D721Med (cell line): ENCODE data around the gene PPARA.

Experiments used
- DNase-seq: peaks from one replicate; pipeline ENCODE4 v3.0.0; 2011; ENCODE audit warnings: low spot score; ENCODE audit not compliant: insufficient read length
- FAIRE-seq: peaks from 2 replicates; lab custom pipeline; 2011; peaks lifted over from hg19 to GRCh38; lab: Jason Lieb, UNC
- TF ChIP-seq, protein P1 (sequence below): IDR thresholded peaks from 2 replicates; pipeline ENCODE4 v1.5.1; 2012; ENCODE audit warnings: mild to moderate bottlenecking, control low read depth; ENCODE audit not compliant: insufficient read depth; ENCODE audit errors: missing control alignments

The PPARA gene

DNA sequence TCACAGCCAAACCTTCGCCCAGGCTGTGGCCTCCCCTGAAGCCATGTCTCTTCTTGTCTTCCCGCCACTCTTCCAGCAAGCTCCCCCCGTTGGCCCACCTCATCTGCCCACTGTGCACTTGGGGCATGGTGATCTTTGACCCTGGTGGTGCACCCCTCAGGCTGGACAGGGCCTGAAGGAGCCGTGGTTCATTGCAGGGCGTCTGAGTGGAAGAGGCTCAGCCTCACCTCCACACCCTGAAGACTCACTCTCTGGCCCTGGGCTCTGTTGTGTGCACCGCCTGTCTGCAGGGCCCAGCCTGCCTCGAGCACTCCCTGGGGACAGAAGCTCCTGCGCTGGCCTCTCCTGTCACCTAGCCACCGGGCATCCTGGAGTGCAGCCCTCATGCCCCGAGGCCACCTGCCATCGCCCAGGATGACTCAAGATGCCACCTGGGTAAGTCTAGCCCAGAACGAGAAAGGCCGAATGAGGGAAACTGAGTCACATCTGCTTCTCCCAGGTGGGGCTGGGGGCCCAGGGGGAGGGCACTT lies 40.8 kb upstream of the PPARA start:
- FAIRE-seq (no peak), DNase-seq (no peak)
- TF ChIP-seq, protein P1, sequence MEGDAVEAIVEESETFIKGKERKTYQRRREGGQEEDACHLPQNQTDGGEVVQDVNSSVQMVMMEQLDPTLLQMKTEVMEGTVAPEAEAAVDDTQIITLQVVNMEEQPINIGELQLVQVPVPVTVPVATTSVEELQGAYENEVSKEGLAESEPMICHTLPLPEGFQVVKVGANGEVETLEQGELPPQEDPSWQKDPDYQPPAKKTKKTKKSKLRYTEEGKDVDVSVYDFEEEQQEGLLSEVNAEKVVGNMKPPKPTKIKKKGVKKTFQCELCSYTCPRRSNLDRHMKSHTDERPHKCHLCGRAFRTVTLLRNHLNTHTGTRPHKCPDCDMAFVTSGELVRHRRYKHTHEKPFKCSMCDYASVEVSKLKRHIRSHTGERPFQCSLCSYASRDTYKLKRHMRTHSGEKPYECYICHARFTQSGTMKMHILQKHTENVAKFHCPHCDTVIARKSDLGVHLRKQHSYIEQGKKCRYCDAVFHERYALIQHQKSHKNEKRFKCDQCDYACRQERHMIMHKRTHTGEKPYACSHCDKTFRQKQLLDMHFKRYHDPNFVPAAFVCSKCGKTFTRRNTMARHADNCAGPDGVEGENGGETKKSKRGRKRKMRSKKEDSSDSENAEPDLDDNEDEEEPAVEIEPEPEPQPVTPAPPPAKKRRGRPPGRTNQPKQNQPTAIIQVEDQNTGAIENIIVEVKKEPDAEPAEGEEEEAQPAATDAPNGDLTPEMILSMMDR, result no peak

DNA sequence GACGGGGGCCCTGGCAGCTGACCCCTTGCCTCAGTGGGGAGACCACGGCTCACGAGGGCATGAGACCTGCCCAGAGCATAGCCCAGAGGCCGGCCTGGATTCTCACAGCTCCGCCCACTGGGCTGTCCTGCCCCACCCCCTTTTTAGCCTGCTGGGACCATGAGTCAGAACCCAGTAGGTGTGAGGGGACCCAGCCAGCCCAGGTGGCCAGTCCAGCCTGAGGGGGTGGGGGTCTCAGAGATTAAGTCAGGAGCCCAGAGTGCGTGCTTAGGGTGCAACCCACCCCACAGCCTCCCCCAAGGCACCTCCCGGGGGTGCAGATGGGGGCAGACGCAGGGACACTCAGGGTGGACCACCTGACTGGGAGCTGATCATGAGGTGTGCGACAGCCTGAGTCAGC lies 40.1 kb upstream of the PPARA start:
- DNase-seq, result no peak
- no peak for FAIRE-seq
- TF ChIP-seq, protein P1, result no peak

- TF ChIP-seq, protein P1, result no peak
- no peak for FAIRE-seq
- no peak for DNase-seq
These were observed 38.5 kb upstream of the PPARA start for GRCh38 chr22:46111645-46112306.

DNA sequence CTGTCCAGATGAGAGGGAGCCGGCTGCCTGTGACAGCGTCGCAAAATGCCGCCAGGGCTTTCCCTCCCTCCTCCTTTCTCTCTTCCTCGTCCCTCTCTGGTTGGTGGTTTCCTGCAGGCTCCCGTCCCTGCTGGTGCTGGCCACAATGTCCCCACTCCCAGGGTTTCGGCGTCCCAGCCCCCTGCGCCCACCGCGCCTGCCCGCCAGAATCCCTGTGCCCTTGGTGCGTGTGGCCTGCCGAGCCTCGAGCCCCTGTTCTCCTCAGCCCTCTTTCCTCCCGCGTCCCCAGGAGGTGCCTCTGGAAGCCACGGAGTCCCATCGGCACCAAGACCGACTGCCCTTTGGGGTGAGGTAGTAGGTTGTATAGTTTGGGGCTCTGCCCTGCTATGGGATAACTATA lies 37.9 kb upstream of the PPARA start:
- FAIRE-seq (no peak), DNase-seq (no peak)
- TF ChIP-seq, protein P1, result no peak

DNA sequence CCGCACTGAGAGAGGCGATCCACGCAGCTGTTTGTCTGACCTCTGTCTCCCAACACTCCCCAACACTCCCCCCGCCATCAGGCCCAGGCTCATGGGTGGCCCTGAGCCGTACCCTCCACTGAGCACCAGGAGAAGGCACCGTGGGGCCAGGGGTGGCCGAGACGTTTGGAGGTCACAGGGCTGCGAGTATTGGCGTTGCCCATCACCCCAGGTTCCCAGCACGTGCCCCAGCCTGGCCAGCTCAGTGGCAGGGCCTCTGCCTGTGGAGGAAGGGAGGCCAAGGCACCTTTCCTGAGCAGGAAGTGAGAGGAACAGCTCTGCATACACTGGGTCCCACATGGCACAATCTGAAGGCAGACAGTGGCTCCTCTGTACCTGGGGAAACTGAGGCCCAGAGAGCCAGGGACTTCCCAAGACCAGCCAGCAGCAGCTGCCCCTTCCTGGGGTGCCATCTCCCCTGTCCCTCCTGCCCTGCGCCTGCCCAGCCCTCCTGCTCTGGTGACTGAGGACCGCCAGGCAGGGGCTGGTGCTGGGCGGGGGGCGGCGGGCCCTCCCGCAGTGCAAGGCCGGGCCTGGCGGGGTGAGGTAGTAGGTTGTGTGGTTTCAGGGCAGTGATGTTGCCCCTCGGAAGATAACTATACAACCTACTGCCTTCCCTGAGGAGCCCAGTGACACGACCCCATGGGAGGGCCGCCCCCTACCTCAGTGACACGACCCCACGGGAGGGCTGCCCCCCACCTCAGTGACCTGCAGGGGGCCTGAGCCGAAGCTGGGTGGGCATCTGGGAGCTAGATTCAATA lies 37.0 kb upstream of the PPARA start:
- TF ChIP-seq, protein P1, result no peak
- FAIRE-seq (no peak), DNase-seq (no peak)

DNA sequence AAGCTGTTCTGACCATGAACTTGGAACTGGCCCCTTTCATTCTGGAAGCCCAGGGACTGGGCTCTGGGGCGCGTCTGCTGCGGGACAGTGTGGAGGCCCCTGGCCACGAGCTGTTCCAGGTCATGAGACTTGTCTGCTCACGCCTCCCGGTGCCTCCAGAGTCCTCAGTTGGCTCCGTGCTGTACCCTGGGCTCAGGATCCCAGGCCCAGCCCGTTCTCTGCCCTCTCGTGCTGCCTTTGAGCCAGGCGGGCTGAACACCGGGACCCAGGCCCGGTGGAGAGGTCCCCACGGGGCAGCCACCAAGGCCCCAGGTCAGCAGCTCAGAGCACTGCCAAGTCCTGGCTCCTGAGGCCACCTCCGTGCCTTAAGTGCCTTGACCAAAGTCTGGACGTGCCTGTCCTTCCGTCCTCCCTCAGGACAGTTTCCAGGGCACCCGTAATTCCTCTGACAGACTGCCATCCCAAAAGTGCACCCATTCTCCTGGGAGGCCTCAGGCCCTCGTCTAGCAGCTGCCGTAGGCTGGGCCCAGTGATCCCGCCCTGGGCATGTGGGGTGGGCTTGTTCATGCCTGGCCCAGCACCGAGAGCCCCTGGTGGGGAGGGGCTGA lies 36.3 kb upstream of the PPARA start:
- no peak for DNase-seq
- no peak for FAIRE-seq

More for the DNA sequence above, 36.3 kb upstream of the PPARA start:
- TF ChIP-seq, protein P1, result no peak
